ENCODE results near the gene SLC12A6.

SLC12A6 gene

GRCh38 chr15:34336991-34337556 is 507 bp downstream of the SLC12A6 start:
- TF ChIP-seq CTCF (IDR thresholded peaks at IDR 0.05), result no peak

- TF ChIP-seq CTCF (IDR thresholded peaks at IDR 0.05), result no peak
These were observed 1.2 kb downstream of the SLC12A6 start for GRCh38 chr15:34336231-34336990.

- TF ChIP-seq CTCF (IDR thresholded peaks at IDR 0.05), result no peak
These were observed 2.2 kb downstream of the SLC12A6 start for GRCh38 chr15:34335176-34336032.

- no peak for TF ChIP-seq CTCF (IDR thresholded peaks at IDR 0.05)
These were observed 2.9 kb downstream of the SLC12A6 start for GRCh38 chr15:34334672-34335071.

- TF ChIP-seq CTCF (IDR thresholded peaks at IDR 0.05), result no peak
These were observed 4.9 kb downstream of the SLC12A6 start for GRCh38 chr15:34332553-34333120.

- TF ChIP-seq CTCF (IDR thresholded peaks at IDR 0.05), result no peak
These were observed 5.8 kb downstream of the SLC12A6 start for GRCh38 chr15:34331809-34332208.

- no peak for TF ChIP-seq CTCF (IDR thresholded peaks at IDR 0.05)
These were observed 7.3 kb downstream of the SLC12A6 start for GRCh38 chr15:34330279-34330678.
